Activated T-helper 2 cell treated with anti-CD3 and anti-CD28 coated beads, Interferon-gamma antibody, Interleukin-2, Interleukin-4, amounts not matched to agents 10 μg/mL and 5 μg/mL and 100 μg/mL, durations not matched to agents 14 hours and 24 hours and 36 hours (primary cell): ENCODE measurements around the gene TAF6. TPM values are rescaled to one million over a fixed set of nuclear protein-coding genes. Genes with fewer than 3 reads are reported as not detected.

ENCODE experiments used
- DNase-seq: peaks from one replicate; pipeline ENCODE4 v3.0.0; 2021; ENCODE audit warnings: low spot score
- H3K27ac Mint-ChIP-seq: one replicate; pipeline ENCODE4 v1.8.0; 2021; ENCODE audit warnings: mixed read lengths
- H3K27me3 Mint-ChIP-seq: one replicate; pipeline ENCODE4 v1.8.0; 2021; ENCODE audit warnings: low read depth, mixed read lengths
- H3K36me3 Mint-ChIP-seq: one replicate; pipeline ENCODE4 v1.8.0; 2021; ENCODE audit warnings: low read depth, mixed read lengths
- H3K4me1 Mint-ChIP-seq: one replicate; pipeline ENCODE4 v1.8.0; 2021; ENCODE audit warnings: low read depth, mixed read lengths
- H3K4me3 Mint-ChIP-seq: one replicate; pipeline ENCODE4 v1.8.0; 2021; ENCODE audit warnings: low read depth, mild to moderate bottlenecking, moderate library complexity, mixed read lengths
- H3K9me3 Mint-ChIP-seq: one replicate; pipeline ENCODE4 v1.8.0; 2021; ENCODE audit warnings: mixed read lengths
- intact Hi-C: fragments of 100-400 bp; cut with micrococcal nuclease; formaldehyde crosslinking; loops from one replicate; pipeline ENCODE4 v1.15.1; 2023
- total RNA-seq: library from RNA; stranded (reverse); gene quantifications from 2 replicates; pipeline ENCODE4 v1.2.3, GENCODE V29; 2022

The TAF6 gene
- total RNA-seq, 1 donor from 2014 or later, result 68.1 TPM

GRCh38 chr7:100106633-100107032, 12.5 kb downstream of the TAF6 start:
- H3K9me3 Mint-ChIP-seq, result no peaks in the 10 kb centered on the region
- peaks cover 43% of the 10 kb centered on the region for H3K36me3 Mint-ChIP-seq
- intact Hi-C loops, result no loop called here
- H3K4me1 Mint-ChIP-seq, result peaks cover 10% of the 10 kb centered on the region
- DNase-seq, result no peak
- H3K27ac Mint-ChIP-seq, result no peak overlapping the region
- no peak overlapping the region for H3K4me3 Mint-ChIP-seq
- H3K27me3 Mint-ChIP-seq, result no peaks in the 10 kb centered on the region

GRCh38 chr7:100105534-100105933, 13.6 kb downstream of the TAF6 start:
- Mint-ChIP-seq H3K9me3 (no peaks in the 10 kb centered on the region), H3K27me3 (no peaks in the 10 kb centered on the region), H3K27ac (no peak overlapping the region), H3K4me1 (peaks cover 10% of the 10 kb centered on the region), H3K36me3 (peaks cover 40% of the 10 kb centered on the region), H3K4me3 (no peak overlapping the region)
- DNase-seq, result no peak
- intact Hi-C loops, result no loop called here

GRCh38 chr7:100102950-100103840, 16.0 kb downstream of the TAF6 start:
- H3K36me3 Mint-ChIP-seq, result peaks cover 51% of the 10 kb centered on the region
- H3K9me3 Mint-ChIP-seq, result no peaks in the 10 kb centered on the region
- DNase-seq, result no peak
- intact Hi-C loops, result no loop called here
- peaks cover 29% of the 10 kb centered on the region for H3K4me1 Mint-ChIP-seq
- H3K27ac Mint-ChIP-seq, result peak overlapping the region; percentile 17
- peak overlapping the region; percentile 93 for H3K4me3 Mint-ChIP-seq
- no peaks in the 10 kb centered on the region for H3K27me3 Mint-ChIP-seq

- Mint-ChIP-seq H3K36me3 (peaks cover 55% of the 10 kb centered on the region), H3K4me3 (peak within 1 kb of the TSS; percentile 93), H3K27me3 (no peaks in the 10 kb centered on the region), H3K4me1 (peaks cover 37% of the 10 kb centered on the region), H3K27ac (peak within 1 kb of the TSS; percentile 93), H3K9me3 (no peaks in the 10 kb centered on the region)
- intact Hi-C loops, result loop anchor here (1.0 to 2.0 kb wide), 5 partner anchors 18 to 328 kb away; partner anchors contain the start of genes MEPCE and ZCWPW1
- peak; percentile 98 for DNase-seq
These were observed 17.9 kb downstream of the TAF6 start, which contains the start of the genes AP4M1 and MCM7 for GRCh38 chr7:100101016-100101862. Gene AP4M1, plus strand, starts transcription at chr7:100101643. Its CDS starts 72 bp downstream, at chr7:100101715. Gene MCM7, minus strand, starts transcription at chr7:100101397. Its CDS starts 103 bp downstream, at chr7:100101294.

- Mint-ChIP-seq H3K4me1 (peaks cover 39% of the 10 kb centered on the region), H3K4me3 (peak overlapping the region; percentile 93), H3K36me3 (peaks cover 58% of the 10 kb centered on the region), H3K9me3 (no peaks in the 10 kb centered on the region), H3K27me3 (no peaks in the 10 kb centered on the region), H3K27ac (peak overlapping the region; percentile 93)
- peak; percentile 88 for DNase-seq
- intact Hi-C loops, result loop anchor here (1.0 to 2.0 kb wide), 6 partner anchors 11 to 328 kb away; partner anchors contain the start of genes MEPCE and ZCWPW1
These were observed 18.6 kb downstream of the TAF6 start for GRCh38 chr7:100100420-100101015.

- Mint-ChIP-seq H3K27ac (peak overlapping the region; percentile 93), H3K4me3 (peak overlapping the region; percentile 93), H3K36me3 (peaks cover 69% of the 10 kb centered on the region), H3K9me3 (no peaks in the 10 kb centered on the region), H3K4me1 (peaks cover 41% of the 10 kb centered on the region), H3K27me3 (no peaks in the 10 kb centered on the region)
- no peak for DNase-seq
- intact Hi-C loops, result no loop called here
These were observed 19.7 kb downstream of the TAF6 start for GRCh38 chr7:100099452-100099851.

- Mint-ChIP-seq H3K27ac (peak overlapping the region; percentile 46), H3K36me3 (peaks cover 73% of the 10 kb centered on the region), H3K4me1 (peaks cover 40% of the 10 kb centered on the region), H3K4me3 (peak overlapping the region; percentile 93), H3K9me3 (no peaks in the 10 kb centered on the region), H3K27me3 (no peaks in the 10 kb centered on the region)
- intact Hi-C loops, result no loop called here
- DNase-seq, result no peak
These were observed 20.2 kb downstream of the TAF6 start for GRCh38 chr7:100098913-100099312.

GRCh38 chr7:100095704-100096103, 23.5 kb downstream of the TAF6 start:
- peaks cover 33% of the 10 kb centered on the region for H3K4me1 Mint-ChIP-seq
- no peak overlapping the region for H3K27ac Mint-ChIP-seq

GRCh38 chr7:100095289-100095688, 23.9 kb downstream of the TAF6 start:
- peaks cover 97% of the 10 kb centered on the region for H3K36me3 Mint-ChIP-seq
- H3K27ac Mint-ChIP-seq, result no peak overlapping the region
- H3K4me3 Mint-ChIP-seq, result no peak overlapping the region
- peaks cover 37% of the 10 kb centered on the region for H3K4me1 Mint-ChIP-seq
- no peaks in the 10 kb centered on the region for H3K27me3 Mint-ChIP-seq
- no peak for DNase-seq
- H3K9me3 Mint-ChIP-seq, result no peaks in the 10 kb centered on the region
- intact Hi-C loops, result no loop called here

More at GRCh38 chr7:100095704-100096103, 23.5 kb downstream of the TAF6 start:
- intact Hi-C loops, result no loop called here
- Mint-ChIP-seq H3K4me3 (no peak overlapping the region), H3K36me3 (peaks cover 96% of the 10 kb centered on the region), H3K9me3 (no peaks in the 10 kb centered on the region), H3K27me3 (no peaks in the 10 kb centered on the region)
- no peak for DNase-seq

GRCh38 chr7:100093925-100094486, 25.2 kb downstream of the TAF6 start:
- Mint-ChIP-seq H3K4me1 (peaks cover 33% of the 10 kb centered on the region), H3K27ac (no peak overlapping the region), H3K27me3 (no peaks in the 10 kb centered on the region), H3K9me3 (no peaks in the 10 kb centered on the region), H3K4me3 (no peak overlapping the region), H3K36me3 (peaks cover 91% of the 10 kb centered on the region)
- no peak for DNase-seq
- intact Hi-C loops, result no loop called here

GRCh38 chr7:100093498-100093897, 25.7 kb downstream of the TAF6 start:
- peaks cover 86% of the 10 kb centered on the region for H3K36me3 Mint-ChIP-seq
- no peak overlapping the region for H3K4me3 Mint-ChIP-seq
- H3K27ac Mint-ChIP-seq, result no peak overlapping the region

GRCh38 chr7:100093054-100093453, 26.1 kb downstream of the TAF6 start:
- no peak overlapping the region for H3K27ac Mint-ChIP-seq
- no peak overlapping the region for H3K4me3 Mint-ChIP-seq
- DNase-seq, result no peak
- no peaks in the 10 kb centered on the region for H3K27me3 Mint-ChIP-seq
- peaks cover 81% of the 10 kb centered on the region for H3K36me3 Mint-ChIP-seq
- intact Hi-C loops, result no loop called here
- H3K9me3 Mint-ChIP-seq, result no peaks in the 10 kb centered on the region
- peaks cover 29% of the 10 kb centered on the region for H3K4me1 Mint-ChIP-seq

More at GRCh38 chr7:100093498-100093897, 25.7 kb downstream of the TAF6 start:
- no peaks in the 10 kb centered on the region for H3K9me3 Mint-ChIP-seq
- no peak for DNase-seq
- intact Hi-C loops, result no loop called here
- peaks cover 29% of the 10 kb centered on the region for H3K4me1 Mint-ChIP-seq
- no peaks in the 10 kb centered on the region for H3K27me3 Mint-ChIP-seq
